Esophagus squamous epithelium (tissue), 4 donors: ENCODE results near the gene NDUFV1.

ENCODE experiments used
- CTCF ChIP-seq, 6 experiments: fragments of 450-650 bp in 4 of 6; fragments of 200-600 bp in 2 of 6; sonication (generic) in 2 of 6; IDR thresholded peaks; one replicate each; pipeline ENCODE4 v1.5.1; 2016 to 2019; ENCODE audit warnings: antibody characterized with exemption in 6 of 6, mild to moderate bottlenecking in 4 of 6, moderate library complexity in 4 of 6
- POLR2A ChIP-seq, 4 donors: fragments of 450-650 bp; IDR thresholded peaks; one replicate each; pipeline ENCODE4 v1.6.1; 2017; ENCODE audit warnings: antibody characterized with exemption in 4 of 4, mild to moderate bottlenecking in 4 of 4, moderate library complexity in 3 of 4

GRCh38 chr11:67633758-67634365 lies 27.1 kb downstream of the NDUFV1 start:
- no peak for TF ChIP-seq CTCF (IDR thresholded peaks at IDR 0.05)
- TF ChIP-seq POLR2A (IDR thresholded peaks at IDR 0.05): no peak
